ENCODE results near the gene DOCK7.

DNA sequence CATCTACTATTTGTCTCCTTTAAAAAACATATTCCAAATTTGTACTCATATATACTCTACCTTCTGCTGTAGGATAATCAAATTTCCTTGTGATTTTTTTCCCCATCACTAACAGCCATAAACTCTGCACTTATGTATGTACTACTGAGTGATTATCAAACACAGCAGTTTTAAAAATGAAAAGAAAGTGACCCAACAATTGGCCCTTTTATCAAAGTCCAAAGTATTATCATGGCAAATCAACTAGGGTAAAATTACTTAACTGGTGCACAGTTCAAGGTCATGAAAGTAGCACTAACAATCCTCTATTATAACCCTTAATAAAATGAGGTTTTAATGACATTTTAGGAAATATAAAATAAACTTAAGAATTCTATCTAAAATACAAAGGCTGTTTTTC lies 79.3 kb downstream of the DOCK7 start:
- TF ChIP-seq REST (IDR thresholded peaks at IDR 0.05; ENCODE audit: insufficient read depth in 1 of 2, low read depth in 2 of 2, low read length in 2 of 2) (no peak), POLR2AphosphoS5 (IDR thresholded peaks at IDR 0.05; ENCODE audit: low read depth, low read length) (no peak), TAF1 (IDR thresholded peaks at IDR 0.05; ENCODE audit: borderline replicate concordance, insufficient read depth, low read length) (no peak), SIN3A (IDR thresholded peaks at IDR 0.05; ENCODE audit: borderline replicate concordance, insufficient read depth, low read length) (no peak)

Measured in PFSK-1 (cell line).